Measurements from ENCODE around the gene DIP2C. TPM values are rescaled to one million over a fixed set of nuclear protein-coding genes. Genes with fewer than 3 reads are reported as not detected.
"Not testable (repeated sequence)": the region's sequence is repeated elsewhere in the genome, so short reads cannot be mapped to it uniquely, and the experiment has no call there.

DIP2C gene
- polyA plus RNA-seq, 1 donor from 2014 or later, result 1.4 TPM

DNA sequence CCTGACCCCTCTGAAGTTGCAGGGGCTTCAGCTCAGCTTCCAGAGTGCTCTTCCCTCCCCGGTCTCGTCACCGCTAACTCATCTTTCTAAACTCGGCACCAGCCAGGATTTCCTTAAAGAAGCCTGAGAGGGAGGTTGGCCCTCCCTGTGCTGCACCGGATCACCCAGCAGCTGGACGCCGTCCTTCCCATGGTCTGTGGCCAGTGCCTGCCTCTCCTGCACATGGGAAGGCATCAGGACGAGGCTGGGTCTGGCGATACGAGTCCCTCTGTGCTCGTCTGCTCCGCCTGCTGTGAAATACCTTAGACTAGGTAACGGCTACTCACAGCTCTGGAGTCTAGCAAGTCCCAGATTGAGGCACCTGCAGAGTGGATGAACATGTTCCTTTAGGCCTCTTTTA is 375.1 kb downstream of the DIP2C start:
- H3K9me3 Mint-ChIP-seq, result no peaks in the 10 kb centered on the region
- H3K36me3 Mint-ChIP-seq, result no peaks in the 10 kb centered on the region
- peaks cover 37 to 56% (median 54%) of the 10 kb centered on the region in 3 donors for H3K4me1 Mint-ChIP-seq
- peak overlapping the region in 2 of 4 donors; percentile 38 to 81 for H3K4me3 Mint-ChIP-seq
- peaks cover 8% of the 10 kb centered on the region for H3K27me3 Mint-ChIP-seq
- H3K27ac Mint-ChIP-seq, result peak overlapping the region; percentile 24 to 83 (median 39)

DNA sequence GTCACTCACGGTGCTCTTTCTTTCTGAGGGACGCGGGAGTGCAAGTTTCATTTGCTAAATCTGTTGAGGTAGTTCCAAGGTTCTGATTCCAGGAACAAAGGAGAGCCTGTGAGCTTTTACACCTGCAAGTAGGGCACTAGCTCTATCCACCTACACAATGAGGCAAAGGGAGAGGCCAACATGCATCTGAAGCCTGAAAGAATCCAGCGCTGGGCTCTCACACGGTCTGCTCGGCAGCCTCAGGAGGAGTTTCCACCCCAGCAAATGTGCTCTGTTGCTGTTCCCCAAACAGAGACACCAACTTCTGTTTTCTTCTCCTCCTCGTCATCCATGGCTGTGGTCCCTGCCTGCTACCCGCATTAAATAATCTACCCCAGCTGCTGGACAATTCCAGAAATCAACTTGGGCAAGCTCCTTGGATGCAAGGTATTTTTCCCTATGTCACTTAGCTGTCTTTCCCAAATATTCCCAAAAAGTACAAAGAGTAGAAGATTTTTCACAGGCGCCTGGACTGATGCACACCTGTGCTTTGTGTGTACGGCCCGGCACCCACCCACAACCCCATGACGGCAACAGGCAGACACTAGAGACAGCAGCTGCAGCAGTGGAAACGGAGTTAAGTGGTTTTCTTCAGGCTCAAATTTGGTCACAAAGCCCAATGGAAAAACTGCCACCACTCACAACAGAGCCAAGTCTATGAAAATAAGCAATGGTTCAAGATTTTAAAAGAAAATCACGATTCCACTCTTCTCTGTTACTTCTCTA is 377.4 kb downstream of the DIP2C start:
- peak overlapping the region; percentile 75 to 87 (median 84) for H3K4me3 Mint-ChIP-seq
- no peaks in the 10 kb centered on the region for H3K9me3 Mint-ChIP-seq
- no peaks in the 10 kb centered on the region for H3K36me3 Mint-ChIP-seq
- H3K27ac Mint-ChIP-seq, result peak overlapping the region; percentile 88 to 98 (median 95)
- H3K27me3 Mint-ChIP-seq, result peaks cover 8% of the 10 kb centered on the region
- peaks cover 42 to 58% (median 57%) of the 10 kb centered on the region in 3 donors for H3K4me1 Mint-ChIP-seq

GRCh38 chr10:310976-311639 is 378.4 kb downstream of the DIP2C start:
- H3K9me3 Mint-ChIP-seq, result no peaks in the 10 kb centered on the region
- H3K27ac Mint-ChIP-seq, result peak overlapping the region; percentile 88 to 98 (median 95)
- peak overlapping the region; percentile 75 to 87 (median 84) for H3K4me3 Mint-ChIP-seq
- H3K4me1 Mint-ChIP-seq, result peaks cover 49 to 60% (median 58%) of the 10 kb centered on the region in 3 donors
- H3K27me3 Mint-ChIP-seq, result peaks cover 8% of the 10 kb centered on the region
- no peaks in the 10 kb centered on the region for H3K36me3 Mint-ChIP-seq

DNA sequence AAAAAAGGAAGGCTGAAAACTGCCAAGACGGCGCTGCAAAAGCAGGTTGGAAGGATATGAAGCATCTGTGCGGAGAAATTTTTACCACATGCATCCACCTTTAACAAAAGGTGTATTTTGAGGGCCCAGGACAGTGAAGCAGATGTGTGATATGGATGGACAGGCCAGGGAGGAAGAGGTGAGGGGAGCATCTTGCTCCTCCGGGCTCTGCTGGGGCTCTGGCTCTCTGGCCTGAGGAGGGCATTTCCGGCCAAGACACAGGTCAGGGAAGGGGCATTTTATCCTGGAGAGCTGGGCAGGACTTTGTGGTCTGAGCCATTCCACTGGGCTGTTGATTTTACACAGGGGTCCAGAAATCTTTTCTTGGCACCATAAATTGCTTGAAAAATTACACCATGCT is 379.1 kb downstream of the DIP2C start:
- Mint-ChIP-seq H3K4me3 (peak overlapping the region in 1 of 4 donors; percentile 13), H3K27me3 (peaks cover 8% of the 10 kb centered on the region), H3K4me1 (peaks cover 43 to 58% (median 55%) of the 10 kb centered on the region in 3 donors), H3K27ac (peak overlapping the region in 1 of 3 donors; percentile 46), H3K36me3 (no peaks in the 10 kb centered on the region), H3K9me3 (no peaks in the 10 kb centered on the region)

DNA sequence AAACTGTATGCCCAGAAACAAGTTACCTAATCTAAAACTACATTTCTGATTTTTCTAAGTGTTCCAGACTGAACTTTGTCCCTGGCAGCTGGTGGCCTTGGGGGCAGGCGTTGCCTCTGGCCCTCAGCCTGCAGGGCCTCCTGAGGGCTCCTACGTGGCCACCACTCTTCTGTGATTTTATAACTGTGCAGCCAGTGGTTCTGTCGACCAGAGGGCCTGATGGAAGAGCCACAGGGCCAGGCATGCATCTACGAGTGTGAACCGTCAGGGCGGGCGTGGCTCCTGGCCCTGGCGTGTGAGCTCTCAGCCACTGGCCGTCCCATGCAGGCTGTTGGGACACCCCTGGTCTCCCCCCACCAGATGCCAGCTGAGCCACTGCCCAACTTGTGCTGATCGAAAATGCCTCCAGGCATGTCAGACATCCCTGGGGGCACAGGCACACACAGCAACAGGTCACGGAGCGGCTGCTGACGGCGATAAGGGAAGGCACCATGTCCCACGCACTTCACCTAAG is 380.8 kb downstream of the DIP2C start:
- Mint-ChIP-seq H3K4me1 (peaks cover 31 to 48% (median 48%) of the 10 kb centered on the region in 3 donors), H3K27me3 (peaks cover 10% of the 10 kb centered on the region), H3K9me3 (no peaks in the 10 kb centered on the region), H3K27ac (peak overlapping the region; percentile 22 to 91 (median 75)), H3K36me3 (no peaks in the 10 kb centered on the region), H3K4me3 (peak overlapping the region in 3 of 4 donors; percentile 67 to 90 (median 76))

- peaks cover 31 to 47% (median 46%) of the 10 kb centered on the region in 3 donors for H3K4me1 Mint-ChIP-seq
- no peaks in the 10 kb centered on the region for H3K9me3 Mint-ChIP-seq
- peaks cover 10% of the 10 kb centered on the region for H3K27me3 Mint-ChIP-seq
- peak overlapping the region; percentile 22 to 91 (median 75) for H3K27ac Mint-ChIP-seq
- H3K36me3 Mint-ChIP-seq, result no peaks in the 10 kb centered on the region
- H3K4me3 Mint-ChIP-seq, result peak overlapping the region; percentile 67 to 90 (median 73)
These were observed 381.4 kb downstream of the DIP2C start for GRCh38 chr10:308101-308500.

DNA sequence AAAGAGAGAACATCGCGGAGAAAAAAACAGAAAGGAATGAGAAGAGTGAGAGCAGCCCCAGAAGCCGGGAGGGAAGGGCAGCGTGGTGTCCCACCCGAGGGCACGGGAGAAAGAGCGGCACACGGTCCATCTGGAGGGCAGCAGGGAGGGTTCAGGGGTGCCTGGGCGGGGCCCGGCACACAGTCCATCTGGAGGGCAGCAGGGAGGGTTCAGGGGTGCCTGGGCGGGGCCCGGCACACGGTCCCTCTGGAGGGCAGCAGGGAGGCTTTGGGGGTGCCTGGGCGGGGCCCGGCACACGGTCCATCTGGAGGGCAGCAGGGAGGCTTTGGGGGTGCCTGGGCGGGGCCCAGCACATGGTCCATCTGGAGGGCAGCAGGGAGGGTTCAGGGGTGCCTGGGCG is 381.8 kb downstream of the DIP2C start:
- H3K36me3 Mint-ChIP-seq, result no peaks in the 10 kb centered on the region
- H3K4me3 Mint-ChIP-seq, result peak overlapping the region; percentile 67 to 92 (median 73)
- H3K27ac Mint-ChIP-seq, result peak overlapping the region; percentile 75 to 91 (median 90)
- no peaks in the 10 kb centered on the region for H3K9me3 Mint-ChIP-seq
- peaks cover 31 to 47% (median 46%) of the 10 kb centered on the region in 3 donors for H3K4me1 Mint-ChIP-seq
- H3K27me3 Mint-ChIP-seq, result peaks cover 10% of the 10 kb centered on the region

DNA sequence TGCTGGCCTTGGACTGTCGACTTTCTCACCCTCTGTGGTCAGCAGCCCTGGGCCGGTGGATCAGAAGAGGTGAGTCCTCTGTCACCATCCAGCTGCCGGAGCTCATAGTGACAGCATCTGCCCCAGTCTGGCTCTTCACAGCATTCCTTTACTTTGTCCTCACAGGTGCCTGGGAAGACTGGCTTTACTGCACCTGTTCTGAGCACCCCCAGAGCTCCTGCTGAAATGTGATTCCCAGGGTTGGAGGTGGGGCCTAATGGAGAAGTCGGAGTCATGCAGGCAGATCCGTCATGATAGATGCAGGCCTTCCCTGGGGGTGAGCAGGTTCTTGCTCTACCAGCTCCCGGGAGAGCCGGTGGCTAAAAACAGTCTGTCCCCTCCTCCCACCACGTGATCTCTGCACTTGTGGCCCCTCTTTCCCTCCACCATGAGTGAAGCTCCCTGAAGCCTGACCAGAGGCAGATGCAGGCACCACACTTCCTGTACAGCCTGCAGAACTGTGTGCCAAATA is 382.7 kb downstream of the DIP2C start:
- Mint-ChIP-seq H3K36me3 (no peaks in the 10 kb centered on the region), H3K27me3 (peaks cover 10% of the 10 kb centered on the region), H3K27ac (peak overlapping the region; percentile 65 to 90 (median 75)), H3K4me1 (peaks cover 23 to 40% (median 39%) of the 10 kb centered on the region in 3 donors), H3K9me3 (no peaks in the 10 kb centered on the region), H3K4me3 (peak overlapping the region; percentile 67 to 92 (median 80))

DNA sequence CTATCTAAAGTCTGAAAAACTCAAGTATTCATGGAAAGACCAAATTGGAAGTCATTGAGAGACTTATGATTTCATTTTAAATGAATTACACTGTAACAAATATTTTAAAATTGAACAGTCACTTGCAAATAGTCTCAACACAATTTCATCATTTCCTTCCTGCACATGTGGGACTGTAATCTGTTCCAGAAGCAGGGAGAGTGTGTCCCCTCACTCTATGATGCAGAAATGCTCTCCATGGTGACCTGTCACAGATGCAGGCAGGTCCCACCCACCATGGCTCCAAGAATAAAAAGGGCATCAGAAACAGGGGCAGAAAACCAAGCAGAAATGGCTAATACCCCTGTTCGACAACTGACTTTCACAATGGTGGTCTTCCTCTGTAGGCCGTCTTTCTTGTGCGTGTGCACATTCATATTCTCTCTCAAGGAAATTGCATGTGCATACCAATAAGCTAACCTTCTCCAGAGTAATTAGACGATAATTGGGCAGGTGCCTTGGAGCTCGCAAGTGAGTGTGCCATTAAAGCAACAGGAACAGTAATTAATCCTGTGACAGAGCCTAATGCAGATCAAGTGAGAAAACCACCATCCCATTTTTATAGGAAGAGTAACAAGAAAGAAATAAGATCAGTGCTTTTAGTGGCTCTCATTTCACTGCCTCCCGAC is 383.3 kb downstream of the DIP2C start:
- Mint-ChIP-seq H3K9me3 (no peaks in the 10 kb centered on the region), H3K4me1 (peaks cover 22 to 35% (median 35%) of the 10 kb centered on the region in 3 donors), H3K27ac (peak overlapping the region in 2 of 3 donors; percentile 41 to 75), H3K4me3 (peak overlapping the region; percentile 65 to 92 (median 68)), H3K27me3 (peaks cover 6% of the 10 kb centered on the region), H3K36me3 (no peaks in the 10 kb centered on the region)

- Mint-ChIP-seq H3K27ac (peak overlapping the region in 1 of 3 donors; percentile 4), H3K4me3 (no peak overlapping the region), H3K9me3 (no peaks in the 10 kb centered on the region), H3K4me1 (peaks cover 26 to 36% (median 36%) of the 10 kb centered on the region in 3 donors), H3K36me3 (no peaks in the 10 kb centered on the region), H3K27me3 (peaks cover 4% of the 10 kb centered on the region)
These were observed 384.4 kb downstream of the DIP2C start for GRCh38 chr10:305034-305433.

DNA sequence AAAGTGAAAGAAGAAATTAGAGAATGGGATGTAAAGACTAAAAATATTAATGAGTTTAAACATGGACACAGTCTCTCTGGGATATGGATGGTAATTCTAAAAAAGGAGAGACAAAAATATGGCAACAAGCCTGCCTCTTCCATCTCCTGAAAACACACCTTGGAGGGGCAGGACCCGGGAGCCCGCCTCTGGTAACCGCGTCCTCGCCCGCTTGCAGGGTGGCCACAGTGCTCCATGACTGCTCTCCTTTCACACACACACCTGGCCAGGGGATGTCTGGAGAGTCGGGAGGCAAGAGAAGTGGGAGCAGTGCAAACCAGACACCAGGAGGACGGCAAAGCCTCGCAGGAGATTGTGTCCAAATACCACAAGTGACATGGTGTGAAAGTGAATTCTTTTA is 387.9 kb downstream of the DIP2C start:
- peaks cover 2% of the 10 kb centered on the region for H3K27me3 Mint-ChIP-seq
- no peak overlapping the region for H3K27ac Mint-ChIP-seq
- H3K4me3 Mint-ChIP-seq, result peak overlapping the region in 1 of 4 donors; percentile 86
- H3K9me3 Mint-ChIP-seq, result no peaks in the 10 kb centered on the region
- peaks cover 16 to 29% (median 24%) of the 10 kb centered on the region in 3 donors for H3K4me1 Mint-ChIP-seq
- no peaks in the 10 kb centered on the region for H3K36me3 Mint-ChIP-seq

GRCh38 chr10:300580-300979 is 388.9 kb downstream of the DIP2C start:
- not testable (repeated sequence) for H3K27me3 Mint-ChIP-seq, H3K36me3 Mint-ChIP-seq, H3K9me3 Mint-ChIP-seq
- Mint-ChIP-seq H3K4me3 (peak overlapping the region in 1 of 4 donors; percentile 91), H3K27ac (peak overlapping the region in 1 of 3 donors; percentile 97), H3K4me1 (peaks cover 11 to 23% (median 17%) of the 10 kb centered on the region in 3 donors)

- Mint-ChIP-seq H3K9me3 (no peaks in the 10 kb centered on the region), H3K4me1 (peaks cover 10 to 18% (median 11%) of the 10 kb centered on the region in 3 donors), H3K36me3 (no peaks in the 10 kb centered on the region), H3K27me3 (no peaks in the 10 kb centered on the region), H3K4me3 (peak overlapping the region; percentile 74 to 91 (median 84)), H3K27ac (peak overlapping the region; percentile 18 to 97 (median 80))
These were observed 389.5 kb downstream of the DIP2C start for GRCh38 chr10:299969-300368.

DNA sequence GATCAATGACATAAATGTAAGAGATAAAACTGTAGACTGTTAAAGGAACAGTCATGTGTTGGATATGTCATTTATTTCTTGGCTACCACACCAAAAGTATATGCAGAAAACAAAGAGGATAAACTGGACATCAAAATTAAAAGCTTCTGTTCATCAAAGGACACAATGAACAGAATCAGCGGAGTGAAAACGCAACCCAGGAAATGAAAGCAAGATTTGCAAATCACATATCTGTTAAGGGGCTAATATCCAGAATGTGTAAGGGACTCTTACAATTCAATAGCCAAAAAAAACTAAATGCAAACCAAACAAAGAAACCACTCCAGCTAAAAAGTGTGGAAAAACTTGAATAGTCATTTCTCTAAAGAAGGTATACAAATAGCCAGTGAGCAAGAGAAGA is 390.0 kb downstream of the DIP2C start:
- no peaks in the 10 kb centered on the region for H3K36me3 Mint-ChIP-seq
- H3K27ac Mint-ChIP-seq, result peak overlapping the region in 2 of 3 donors; percentile 80 to 97
- peaks cover 11 to 19% (median 13%) of the 10 kb centered on the region in 3 donors for H3K4me1 Mint-ChIP-seq
- H3K4me3 Mint-ChIP-seq, result peak overlapping the region; percentile 74 to 91 (median 84)
- H3K9me3 Mint-ChIP-seq, result no peaks in the 10 kb centered on the region
- H3K27me3 Mint-ChIP-seq, result no peaks in the 10 kb centered on the region

Measured in IgD-negative memory B cell (primary cell).